Astrocyte of the spinal cord (primary cell): ENCODE data around the gene SNAI3.

Source experiments
- DNase-seq: peaks from one replicate; pipeline ENCODE4 v3.0.0; 2011; ENCODE audit warnings: low read depth, low spot score
- H3K4me3 ChIP-seq: 2 replicates; pipeline ENCODE4 v1.5.1; 2011; ENCODE audit warnings: low read depth, mild to moderate bottlenecking, low read length, moderate library complexity
- CTCF ChIP-seq: IDR thresholded peaks from 2 replicates; pipeline ENCODE4 v1.5.1; 2012; ENCODE audit warnings: low read depth, mild to moderate bottlenecking, low read length, inconsistent platforms
- in situ Hi-C: cut with HindIII; loops from 2 replicates; pipeline ENCODE4 v1.10.0; 2017; ENCODE audit warnings: low sequenced_read_pairs

The SNAI3 gene

GRCh38 chr16:88695753-88696152, 9.4 kb upstream of the SNAI3 start:
- no peak for DNase-seq
- no peak for TF ChIP-seq CTCF
- in situ Hi-C loops = no loop called here
- H3K4me3 ChIP-seq = no peak overlapping the region

DNA sequence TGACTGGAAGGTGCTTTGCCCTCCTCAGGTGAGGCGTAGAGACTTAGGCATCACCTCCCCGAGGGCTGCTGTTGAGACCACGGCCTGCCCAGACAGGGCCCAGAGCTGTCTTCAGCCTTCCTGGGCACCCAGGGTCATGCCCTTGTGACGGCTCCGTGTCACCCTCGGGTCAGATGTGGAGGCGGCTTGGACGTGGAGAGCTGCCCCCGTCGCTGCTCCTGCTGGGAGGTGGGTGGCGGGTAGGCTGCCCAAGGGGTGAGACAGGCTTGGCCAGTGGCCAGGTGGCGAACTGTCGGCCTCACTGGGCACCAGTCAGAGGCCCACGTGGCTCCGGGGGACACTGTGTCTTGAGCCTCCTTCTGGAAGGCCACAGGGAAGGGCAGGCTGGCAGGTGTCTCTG, 8.9 kb upstream of the SNAI3 start:
- no peak for DNase-seq
- no peak overlapping the region for H3K4me3 ChIP-seq
- in situ Hi-C loops = no loop called here
- TF ChIP-seq CTCF = no peak

DNA sequence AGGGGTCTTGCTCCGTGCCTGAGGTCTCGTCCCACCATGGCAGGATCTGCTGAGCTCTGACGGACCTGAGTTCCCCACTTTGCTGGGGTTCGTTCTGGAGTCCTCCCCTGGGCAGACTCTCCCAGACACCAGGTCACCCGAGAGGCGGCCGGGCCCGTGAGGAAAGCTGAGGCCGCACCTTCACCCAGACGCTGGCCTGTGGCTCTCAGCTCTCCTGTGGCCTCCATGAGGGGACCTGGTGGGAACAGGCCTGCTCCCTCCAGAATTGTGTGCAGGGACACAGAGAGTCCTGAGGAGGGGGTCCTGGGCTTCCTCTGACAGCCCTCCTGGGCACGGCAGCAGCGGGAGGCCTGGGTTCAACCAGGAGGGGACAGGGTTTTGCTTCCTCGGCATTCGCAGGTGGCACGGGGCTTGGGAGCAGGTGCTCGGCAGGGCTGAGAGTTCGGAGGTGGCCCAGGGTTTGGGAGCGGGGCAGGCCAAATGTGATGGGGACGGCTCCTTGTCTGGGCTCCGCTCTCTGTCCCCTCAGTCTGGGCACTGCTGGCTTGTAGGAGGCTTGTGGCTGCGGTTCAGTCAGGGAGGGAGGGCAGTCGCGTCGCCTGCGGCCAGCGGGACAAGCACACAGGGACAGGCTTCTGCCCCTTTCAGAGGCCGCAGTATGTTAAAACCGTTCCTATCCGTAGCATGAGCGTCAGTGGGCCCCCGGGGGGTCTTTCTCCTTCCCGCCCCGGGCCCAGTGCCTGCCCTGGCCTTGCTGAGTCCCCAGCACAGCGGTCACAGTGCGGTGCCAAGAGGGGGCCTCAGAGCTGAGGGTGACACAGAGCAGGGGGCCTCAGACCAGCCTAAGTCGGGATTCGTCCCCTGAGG, 8.1 kb upstream of the SNAI3 start:
- in situ Hi-C loops = no loop called here
- H3K4me3 ChIP-seq = no peak overlapping the region
- no peak for TF ChIP-seq CTCF
- no peak for DNase-seq

DNA sequence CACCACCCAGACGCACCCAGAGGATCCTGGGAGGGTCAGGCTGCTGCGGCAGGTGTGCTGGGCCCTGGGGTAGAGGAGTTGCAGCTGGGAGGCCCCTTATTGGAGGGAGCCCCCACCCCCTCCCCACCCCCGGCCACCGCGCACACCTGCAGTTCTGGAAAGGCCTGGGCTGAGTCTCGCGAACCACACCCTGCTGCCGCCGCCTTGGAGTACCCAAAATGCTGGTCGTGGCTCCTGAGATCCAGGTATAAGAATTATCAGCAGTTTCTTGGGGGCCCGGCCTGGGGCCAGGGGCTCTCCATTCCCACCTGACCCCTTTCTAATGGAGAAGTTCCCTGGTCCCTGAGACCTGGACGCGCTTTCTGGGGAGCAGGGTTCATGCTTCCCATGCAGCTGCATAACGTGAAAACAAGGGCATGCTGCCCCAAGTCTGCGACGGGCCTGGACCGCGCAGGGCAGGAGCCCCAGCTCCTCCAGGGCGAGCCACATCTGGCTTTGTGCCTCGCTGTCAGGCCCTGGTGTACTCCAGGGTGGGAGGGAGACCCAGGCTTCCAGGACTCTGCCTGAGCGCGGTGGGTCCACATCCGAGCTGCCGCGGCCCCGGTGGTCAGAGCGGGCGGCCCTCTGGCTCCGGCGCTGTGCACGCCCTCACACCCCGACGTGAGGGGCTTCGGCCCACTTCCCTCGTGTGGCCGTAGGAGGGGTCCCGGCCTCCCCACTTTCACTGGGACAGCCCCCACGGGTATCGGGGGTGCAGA, 7.3 kb upstream of the SNAI3 start:
- DNase-seq = no peak
- no peak overlapping the region for H3K4me3 ChIP-seq
- in situ Hi-C loops = no loop called here
- no peak for TF ChIP-seq CTCF

GRCh38 chr16:88692861-88693260, 6.6 kb upstream of the SNAI3 start:
- in situ Hi-C loops = no loop called here
- no peak overlapping the region for H3K4me3 ChIP-seq
- DNase-seq = no peak
- TF ChIP-seq CTCF = no peak

DNA sequence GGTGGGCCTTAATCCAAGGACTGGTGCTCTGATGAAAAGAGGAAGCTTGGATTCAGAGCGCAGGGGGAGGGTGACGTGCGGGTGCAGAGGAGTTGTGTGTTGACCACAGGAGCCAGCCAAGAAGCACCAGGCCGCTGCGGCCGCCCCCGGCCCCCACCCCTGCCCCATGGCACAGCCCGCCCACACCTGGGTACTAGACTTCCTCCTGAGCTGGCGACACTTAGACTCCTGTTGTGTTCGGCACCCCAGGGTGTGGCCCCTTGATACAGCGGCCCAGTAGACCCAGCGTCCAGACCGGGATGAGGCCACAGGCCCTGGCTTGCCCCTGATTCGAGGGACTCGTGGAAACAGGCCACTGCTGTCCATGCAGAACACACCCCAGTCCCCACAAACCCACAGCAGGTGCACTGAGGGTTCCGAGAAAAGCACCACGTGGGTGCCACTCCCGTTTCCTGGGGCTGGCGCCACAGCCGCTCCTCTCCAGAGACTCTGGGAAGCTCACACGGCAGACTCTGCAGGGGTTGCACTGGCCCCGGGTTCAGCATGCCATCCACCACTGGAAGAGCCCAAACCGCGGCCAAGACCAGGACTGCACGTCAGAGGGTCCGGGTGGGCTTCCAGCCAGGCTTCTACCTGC, 5.7 kb upstream of the SNAI3 start:
- TF ChIP-seq CTCF = no peak
- no peak for DNase-seq

More for the DNA sequence above, 5.7 kb upstream of the SNAI3 start:
- in situ Hi-C loops = no loop called here
- H3K4me3 ChIP-seq = no peak overlapping the region
